Right lobe of liver (tissue), 6 donors: Measurements from ENCODE around the gene FCRLB. TPM values are rescaled to one million over a fixed set of nuclear protein-coding genes. Genes with fewer than 3 reads are reported as not detected.
A peak's percentile ranks its signal among the peaks of the same experiment; 100 is the strongest.

ENCODE experiments used
- ATAC-seq, 4 donors: fragments of 200-7000 bp; cut with Tn5 transposase; one replicate each; pipeline ENCODE4 v1.9.1; 2020; ENCODE audit warnings: mild to moderate bottlenecking in 4 of 4, moderate library complexity in 4 of 4
- DNase-seq, 3 donors: peaks; one replicate each; pipeline ENCODE4 v3.0.0-alpha.2; 2020
- H3K27ac ChIP-seq, 3 donors: fragments of 200-600 bp; one replicate each; pipeline ENCODE4 v1.8.0; 2022
- H3K27me3 ChIP-seq, 2 donors: fragments of 200-600 bp; one replicate each; pipeline ENCODE4 v1.8.0; 2022
- H3K36me3 ChIP-seq, 4 donors: fragments of 200-600 bp; sonication (generic) in 1 of 4; one replicate each; pipeline versions ENCODE4 v1.5.1 to v1.8.0; 2017 to 2022; ENCODE audit warnings: control low read depth in 1 of 4
- H3K4me1 ChIP-seq, 4 donors: fragments of 200-600 bp; sonication (generic) in 1 of 4; one replicate each; pipeline versions ENCODE4 v1.5.1 to v1.8.0; 2017 to 2022; ENCODE audit warnings: control low read depth in 1 of 4
- H3K4me3 ChIP-seq, 3 donors: fragments of 200-600 bp; one replicate each; pipeline ENCODE4 v1.8.0; 2022
- H3K9me3 ChIP-seq, 4 donors: fragments of 200-600 bp; sonication (generic) in 1 of 4; one replicate each; pipeline versions ENCODE4 v1.5.1 to v1.8.0; 2017 to 2022; ENCODE audit warnings: control low read depth in 1 of 4
- CTCF ChIP-seq, 4 donors: fragments of 200-600 bp in 3 of 4; fragments of 450-650 bp in 1 of 4; IDR thresholded peaks; one replicate each; pipeline versions ENCODE4 v1.5.1 to v1.8.0; 2016 to 2022; ENCODE audit warnings: antibody characterized with exemption in 4 of 4, mild to moderate bottlenecking in 2 of 4
- POLR2A ChIP-seq: fragments of 450-650 bp; IDR thresholded peaks from one replicate; pipeline ENCODE4 v1.6.1; 2017; ENCODE audit warnings: antibody characterized with exemption, mild to moderate bottlenecking
- WGBS: methylation state at CpG from one replicate; pipeline ENCODE4 v1.1.6; 2018; ENCODE audit warnings: low coverage, low lambda C conversion rate; ENCODE audit not compliant: insufficient coverage; ENCODE audit errors: missing lambda C conversion rate; 5-methylcytosine and 5-hydroxymethylcytosine counted together
- intact Hi-C, 2 donors: fragments of 100-400 bp; cut with DNase I; formaldehyde crosslinking; loops; one replicate each; pipeline versions ENCODE4 v1.11.2 to v1.14.1; 2022
- total RNA-seq, 6 experiments: library from RNA; depleted of rRNA in 2 of 6; stranded (reverse); fragments of >200 nt in 2 of 6; fragmentation: NEBNext Ultra II Directional in 3 of 6; extraction: Animal tissue kit (Norgen Biotek cat#: 25700) in 3 of 6; gene quantifications; one replicate each; pipeline versions ENCODE4 v1.1.0 to v1.2.4, GENCODE V29; 2016 to 2023
- donor health status: DM: no; HTN: yes; CAD: no.
- donor health status: DM: no; HTN: no; CAD: no.
- donor health status: DM: no; HTN: no; CAD: no.
- donor health status: DM: no; HTN: yes; CAD: no.
- donor health status: DM: no; HTN: yes; CAD: no.

The FCRLB gene
- total RNA-seq, 6 experiments from 2014 or later, result 0.14 to 0.99 (median 0.37) TPM

- TF ChIP-seq POLR2A (no peak), CTCF (IDR thresholded peaks at IDR 0.05) (peak in 2 of 4 donors; percentile 8 to 28)
- no peaks in the 10 kb centered on the region for H3K36me3 ChIP-seq
- peak; percentile 46 to 62 (median 61) for DNase-seq
- 0% methylated on average over 9 of the region's 34 CpGs for WGBS
- peak overlapping the region; percentile 55 to 79 (median 66) for H3K27ac ChIP-seq
- ATAC-seq, result peak; percentile 37 to 51 (median 44)
- intact Hi-C loops, result no loop called here
- no peaks in the 10 kb centered on the region for H3K9me3 ChIP-seq
- H3K4me3 ChIP-seq, result peak overlapping the region; percentile 48 to 79 (median 63)
- H3K27me3 ChIP-seq, result no peaks in the 10 kb centered on the region
- peaks cover 0 to 13% (median 0%) of the 10 kb centered on the region in 4 donors for H3K4me1 ChIP-seq
Measured at GRCh38 chr1:161725908-161726472, 4.6 kb downstream of the FCRLB start.

- peak overlapping the region; percentile 48 to 79 (median 63) for H3K4me3 ChIP-seq
- H3K27me3 ChIP-seq, result no peaks in the 10 kb centered on the region
- peak; percentile 78 to 90 (median 86) for ATAC-seq
- no peaks in the 10 kb centered on the region for H3K9me3 ChIP-seq
- 0% methylated on average over 21 of the region's 83 CpGs for WGBS
- intact Hi-C loops, result no loop called here
- peak; percentile 79 to 91 (median 84) for DNase-seq
- no peaks in the 10 kb centered on the region for H3K36me3 ChIP-seq
- TF ChIP-seq CTCF (IDR thresholded peaks at IDR 0.05), result peak in 1 of 4 donors; percentile 18
- peak; percentile 88 for TF ChIP-seq POLR2A
- peak overlapping the region; percentile 55 to 91 (median 78) for H3K27ac ChIP-seq
- peaks cover 0 to 13% (median 0%) of the 10 kb centered on the region in 4 donors for H3K4me1 ChIP-seq
Measured at GRCh38 chr1:161726473-161727255, 5.3 kb downstream of the FCRLB start.

- TF ChIP-seq POLR2A (no peak), CTCF (IDR thresholded peaks at IDR 0.05) (no peak)
- intact Hi-C loops, result no loop called here
- H3K4me3 ChIP-seq, result peak overlapping the region; percentile 48 to 79 (median 63)
- no peaks in the 10 kb centered on the region for H3K36me3 ChIP-seq
- DNase-seq, result no peak
- peak overlapping the region; percentile 69 to 91 (median 78) for H3K27ac ChIP-seq
- no peaks in the 10 kb centered on the region for H3K9me3 ChIP-seq
- H3K4me1 ChIP-seq, result peaks cover 0 to 13% (median 0%) of the 10 kb centered on the region in 4 donors
- 6% methylated on average over 9 of the region's 38 CpGs for WGBS
- no peaks in the 10 kb centered on the region for H3K27me3 ChIP-seq
- peak in 1 of 4 donors; percentile 1 for ATAC-seq
Measured at GRCh38 chr1:161727256-161727924, 6.0 kb downstream of the FCRLB start.

- Histone ChIP-seq H3K4me1 (peaks cover 0 to 13% (median 0%) of the 10 kb centered on the region in 4 donors), H3K36me3 (no peaks in the 10 kb centered on the region), H3K27me3 (no peaks in the 10 kb centered on the region), H3K27ac (no peak overlapping the region), H3K4me3 (no peak overlapping the region), H3K9me3 (no peaks in the 10 kb centered on the region)
- no peak for TF ChIP-seq POLR2A
- TF ChIP-seq CTCF (IDR thresholded peaks at IDR 0.05), result no peak
- intact Hi-C loops, result no loop called here
- ATAC-seq (no peak), DNase-seq (no peak)
- 60% methylated on average over 4 of the region's 7 CpGs for WGBS
Measured at GRCh38 chr1:161728376-161729226, 7.3 kb downstream of the FCRLB start.
